LoVo (cell line): ENCODE data around the gene PLA2G6.

ENCODE experiments used
- DNase-seq: peaks from one replicate; pipeline ENCODE4 v3.0.0-alpha.2; 2016; ENCODE audit warnings: low spot score

Gene PLA2G6

DNA sequence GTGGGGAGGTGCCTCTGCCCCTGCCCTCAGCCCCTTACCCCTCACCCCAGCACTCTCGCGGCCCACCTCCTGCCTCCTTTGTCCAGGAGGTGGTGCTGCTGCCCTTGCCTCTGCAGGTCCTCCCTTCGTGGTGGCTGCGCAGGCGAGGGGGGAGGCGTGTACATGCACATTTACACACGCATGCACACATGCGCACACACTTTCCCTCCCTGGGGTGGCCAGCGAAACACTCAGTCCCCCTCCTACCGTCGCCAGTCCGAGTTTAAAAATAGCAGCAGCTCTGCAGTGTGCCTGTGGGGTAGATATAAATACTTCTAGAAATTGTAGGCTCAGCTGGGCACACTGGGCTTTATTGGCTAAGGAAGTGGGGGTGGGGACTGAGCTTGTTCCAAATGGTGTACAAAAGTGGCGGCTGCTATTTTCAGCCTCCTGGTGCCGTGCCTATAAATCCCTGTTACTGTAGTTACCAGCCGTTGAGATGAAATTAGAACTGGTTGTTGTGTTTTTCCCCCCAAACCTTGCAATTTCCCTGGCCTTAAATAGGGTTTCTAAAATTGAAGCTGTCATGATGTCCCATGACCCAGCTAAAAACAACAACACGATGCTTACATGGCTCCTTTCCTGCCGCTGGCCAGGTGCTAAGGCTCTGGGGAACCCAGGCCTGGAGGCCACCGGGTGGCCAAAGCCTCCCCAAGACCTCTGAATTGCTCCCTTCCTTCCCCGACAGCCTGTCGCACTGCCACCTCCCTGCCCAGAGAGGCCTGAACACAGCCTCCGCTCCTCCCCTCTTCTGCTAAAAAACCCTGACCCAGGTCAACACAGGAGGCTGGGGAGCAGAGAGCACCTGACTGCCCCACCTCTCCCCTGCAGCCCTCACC, 112.0 kb downstream of the PLA2G6 start:
- DNase-seq: no peak

GRCh38 chr22:38068641-38069371, 112.8 kb downstream of the PLA2G6 start:
- no peak for DNase-seq

GRCh38 chr22:38067761-38068360, 113.8 kb downstream of the PLA2G6 start:
- no peak for DNase-seq

DNA sequence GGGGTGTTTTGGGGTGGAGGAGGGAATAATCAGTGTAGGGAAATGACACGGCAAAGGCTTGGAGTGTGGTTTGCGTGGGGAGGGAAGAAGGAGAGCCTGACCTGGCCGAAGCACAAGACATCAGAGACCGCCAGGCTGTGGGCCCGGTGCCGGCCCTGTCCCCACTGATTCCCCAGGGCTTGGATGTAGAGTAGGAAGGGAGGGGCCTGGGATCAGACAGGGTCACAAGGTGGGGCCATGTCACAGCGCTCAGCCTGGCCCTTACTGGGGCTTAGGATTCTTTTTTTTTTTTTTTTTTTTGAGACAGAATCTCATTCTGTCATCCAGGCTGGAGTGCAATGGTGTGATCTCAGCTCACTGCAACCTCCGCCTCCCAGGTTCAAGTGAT, 114.6 kb downstream of the PLA2G6 start:
- DNase-seq: no peak

GRCh38 chr22:38066381-38067027, 115.1 kb downstream of the PLA2G6 start:
- no peak for DNase-seq

- no peak for DNase-seq
Observed at GRCh38 chr22:38065539-38065938, 116.1 kb downstream of the PLA2G6 start.

- DNase-seq: no peak
Observed at GRCh38 chr22:38062791-38063190, 118.8 kb downstream of the PLA2G6 start.
